GM21723 (cell line): ENCODE results near the gene PLCB1.
"Not testable (repeated sequence)": the region's sequence is repeated elsewhere in the genome, so short reads cannot be mapped to it uniquely, and the experiment has no call there.

Experiments used
- ATAC-seq: cut with Tn5 transposase; IDR thresholded peaks from one replicate; pipeline ENCODE4 v1.9.1; 2021; ENCODE audit warnings: mild to moderate bottlenecking, moderate library complexity; ENCODE audit not compliant: unreplicated experiment

Gene PLCB1

GRCh38 chr20:8363970-8364733 is 232.1 kb downstream of the PLCB1 start:
- no peak for ATAC-seq

GRCh38 chr20:8364734-8365078 is 232.6 kb downstream of the PLCB1 start:
- no peak for ATAC-seq

- no peak for ATAC-seq
Observed at GRCh38 chr20:8365634-8366033, 233.6 kb downstream of the PLCB1 start.

- no peak for ATAC-seq
Observed at GRCh38 chr20:8366303-8366923, 234.3 kb downstream of the PLCB1 start.

- no peak for ATAC-seq
Observed at GRCh38 chr20:8367689-8368088, 235.6 kb downstream of the PLCB1 start.

GRCh38 chr20:8368670-8369069 is 236.6 kb downstream of the PLCB1 start:
- ATAC-seq, result no peak

GRCh38 chr20:8369311-8369710 is 237.2 kb downstream of the PLCB1 start:
- ATAC-seq, result no peak

- ATAC-seq, result no peak
Observed at GRCh38 chr20:8370774-8371173, 238.7 kb downstream of the PLCB1 start.

GRCh38 chr20:8372824-8373380 is 240.8 kb downstream of the PLCB1 start:
- no peak for ATAC-seq

- no peak for ATAC-seq
Observed at GRCh38 chr20:8373579-8373978, 241.5 kb downstream of the PLCB1 start.

GRCh38 chr20:8375898-8376297 is 243.8 kb downstream of the PLCB1 start:
- ATAC-seq, result no peak

- ATAC-seq, result no peak
Observed at GRCh38 chr20:8376940-8377339, 244.9 kb downstream of the PLCB1 start.

- not testable (repeated sequence) for ATAC-seq
Observed at GRCh38 chr20:8379125-8379524, 247.1 kb downstream of the PLCB1 start.

- no peak for ATAC-seq
Observed at GRCh38 chr20:8385247-8385646, 253.2 kb downstream of the PLCB1 start.

GRCh38 chr20:8386991-8387390 is 254.9 kb downstream of the PLCB1 start:
- no peak for ATAC-seq

GRCh38 chr20:8388141-8388540 is 256.1 kb downstream of the PLCB1 start:
- ATAC-seq, result no peak

GRCh38 chr20:8388707-8389106 is 256.6 kb downstream of the PLCB1 start:
- no peak for ATAC-seq

GRCh38 chr20:8389381-8390036 is 257.4 kb downstream of the PLCB1 start:
- ATAC-seq, result no peak

GRCh38 chr20:8390037-8390433 is 258.0 kb downstream of the PLCB1 start:
- no peak for ATAC-seq

- ATAC-seq, result no peak
Observed at GRCh38 chr20:8390500-8390899, 258.4 kb downstream of the PLCB1 start.

- ATAC-seq, result no peak
Observed at GRCh38 chr20:8393381-8393780, 261.3 kb downstream of the PLCB1 start.
